Neural cell (in vitro differentiated cells): ENCODE measurements around the gene PCDHA1. TPM values are rescaled to one million over a fixed set of nuclear protein-coding genes. Genes with fewer than 3 reads are reported as not detected.
"Not testable (repeated sequence)": the region's sequence is repeated elsewhere in the genome, so short reads cannot be mapped to it uniquely, and the experiment has no call there.

Experiments
- H2AFZ ChIP-seq: fragments of 200-600, 300-800 bp; sonication (generic), shearing (Covaris generic); 2 replicates; pipeline ENCODE4 v1.6.0; 2014; ENCODE audit warnings: low read depth, mild to moderate bottlenecking, antibody characterized with exemption, low read length, moderate library complexity
- H3F3A ChIP-seq: fragments of 200-600 bp; shearing (Covaris generic); 2 replicates; pipeline ENCODE4 v1.6.1; 2016; ENCODE audit warnings: mild to moderate bottlenecking, moderate library complexity, mixed read lengths, antibody characterized with exemption, low read length; ENCODE audit not compliant: insufficient read depth, poor library complexity, severe bottlenecking
- H3K27ac ChIP-seq: fragments of 200-600, 300-800 bp; sonication (generic), shearing (Covaris generic); 2 replicates; pipeline ENCODE4 v1.5.1; 2014; ENCODE audit warnings: mild to moderate bottlenecking, low read length, moderate library complexity
- H3K27me3 ChIP-seq: fragments of 300-800, 200-600 bp; sonication (generic), shearing (Covaris generic); 2 replicates; pipeline ENCODE4 v1.6.0; 2014; ENCODE audit warnings: mild to moderate bottlenecking, low read depth, low read length, moderate library complexity; ENCODE audit not compliant: insufficient read depth
- H3K36me3 ChIP-seq: fragments of 300-800, 200-600 bp; sonication (generic), shearing (Covaris generic); 2 replicates; pipeline ENCODE4 v1.5.1; 2014; ENCODE audit warnings: mild to moderate bottlenecking, antibody characterized with exemption, low read length, moderate library complexity; ENCODE audit not compliant: insufficient read depth
- H3K4me2 ChIP-seq: fragments of 300-800, 200-600 bp; sonication (generic), shearing (Covaris generic); 2 replicates; pipeline ENCODE4 v1.6.0; 2014; ENCODE audit warnings: mild to moderate bottlenecking, low read length
- H3K4me3 ChIP-seq: fragments of 300-800, 200-600 bp; sonication (generic), shearing (Covaris generic); 2 replicates; pipeline ENCODE4 v1.5.1; 2014; ENCODE audit warnings: mild to moderate bottlenecking, low read length, moderate library complexity
- H3K79me2 ChIP-seq: fragments of 200-600 bp; shearing (Covaris generic); replicated peaks from 2 replicates; pipeline ENCODE4 v1.6.0; 2014; ENCODE audit warnings: mild to moderate bottlenecking, low read length, moderate library complexity; ENCODE audit not compliant: insufficient read depth
- H3K9ac ChIP-seq: fragments of 300-800, 200-600 bp; sonication (generic), shearing (Covaris generic); 2 replicates; pipeline ENCODE4 v1.6.1; 2016; ENCODE audit warnings: mild to moderate bottlenecking, low read length, mixed read lengths
- H3K9me2 ChIP-seq: fragments of 200-600 bp; shearing (Covaris generic); 2 replicates; pipeline ENCODE4 v1.6.1; 2016; ENCODE audit warnings: mild to moderate bottlenecking, low read length, mixed read lengths; ENCODE audit not compliant: insufficient read depth
- H3K9me3 ChIP-seq: fragments of 200-600, 300-800 bp; sonication (generic), shearing (Covaris generic); 2 replicates; pipeline ENCODE4 v1.6.1; 2016; ENCODE audit warnings: mild to moderate bottlenecking, mixed run types, low read length, moderate library complexity, mixed read lengths
- H4K20me1 ChIP-seq: fragments of 200-600 bp; shearing (Covaris generic); 2 replicates; pipeline ENCODE4 v1.6.1; 2016; ENCODE audit warnings: mild to moderate bottlenecking, mixed run types; ENCODE audit not compliant: insufficient read depth
- CTCF ChIP-seq: fragments of 450-650 bp; IDR thresholded peaks from 2 replicates; pipeline ENCODE4 v1.5.1; 2014; ENCODE audit warnings: antibody characterized with exemption, mild to moderate bottlenecking, moderate library complexity; ENCODE audit not compliant: poor library complexity, severe bottlenecking
- EP300 ChIP-seq: fragments of 450-650 bp; conservative IDR thresholded peaks from 2 replicates; pipeline ENCODE4 v1.6.1; 2014; ENCODE audit warnings: antibody characterized with exemption, mild to moderate bottlenecking, moderate library complexity; ENCODE audit not compliant: poor library complexity, severe bottlenecking
- MXI1 ChIP-seq: fragments of 450-650 bp; conservative IDR thresholded peaks from 2 replicates; pipeline ENCODE4 v1.6.1; 2014; ENCODE audit warnings: antibody characterized with exemption, mild to moderate bottlenecking; ENCODE audit not compliant: poor library complexity, severe bottlenecking
- RAD21 ChIP-seq: fragments of 450-650 bp; conservative IDR thresholded peaks from 2 replicates; pipeline ENCODE4 v1.6.1; 2014; ENCODE audit warnings: antibody characterized with exemption, mild to moderate bottlenecking, moderate library complexity
- SMC3 ChIP-seq: fragments of 450-650 bp; conservative IDR thresholded peaks from 2 replicates; pipeline ENCODE4 v1.6.1; 2014; ENCODE audit warnings: antibody characterized with exemption, mild to moderate bottlenecking, moderate library complexity; ENCODE audit not compliant: poor library complexity
- TAF1 ChIP-seq: IDR thresholded peaks from 2 replicates; pipeline ENCODE4 v1.6.1; 2012; ENCODE audit warnings: low read depth
- polyA plus RNA-seq: library from polyadenylated mRNA; depleted of rRNA; stranded (reverse); fragments of >200 nt; gene quantifications from 2 replicates; pipeline ENCODE4 v1.2.3, GENCODE V29; 2014

PCDHA1 gene
- polyA plus RNA-seq, 1 donor from 2014 or later = 0.28 TPM

GRCh38 chr5:140842798-140843733, 57.1 kb downstream of the PCDHA1 start:
- no peak for TF ChIP-seq TAF1
- Histone ChIP-seq H3K27ac (no peak overlapping the region), H3K9ac (no peak overlapping the region), H3K36me3 (peaks cover 11% of the 10 kb centered on the region), H3K4me3 (no peak overlapping the region), H4K20me1 (no peaks in the 10 kb centered on the region), H3K9me3 (peaks cover 7% of the 10 kb centered on the region), H3K4me2 (no peak overlapping the region), H3K27me3 (no peaks in the 10 kb centered on the region), H3F3A (no peaks in the 10 kb centered on the region), H3K79me2 (peaks cover 14% of the 10 kb centered on the region), H2AFZ (no peak overlapping the region), H3K9me2 (no peaks in the 10 kb centered on the region)

GRCh38 chr5:140848139-140849102, 62.5 kb downstream of the PCDHA1 start, which contains the start of gene PCDHA9:
TSS of gene PCDHA9 (plus strand) at chr5:140848382. CDS start at chr5:140848496, 114 bp downstream.
- not testable (repeated sequence) for H3K36me3 ChIP-seq, H3K4me3 ChIP-seq, H2AFZ ChIP-seq, H3K9me3 ChIP-seq, H4K20me1 ChIP-seq, H3K79me2 ChIP-seq, H3K4me2 ChIP-seq, H3K27me3 ChIP-seq, H3F3A ChIP-seq, H3K27ac ChIP-seq, H3K9ac ChIP-seq, H3K9me2 ChIP-seq

GRCh38 chr5:140849831-140850634, 64.1 kb downstream of the PCDHA1 start:
- H3K9ac ChIP-seq, H3K4me3 ChIP-seq, H4K20me1 ChIP-seq, H2AFZ ChIP-seq, H3K9me2 ChIP-seq, H3K79me2 ChIP-seq, H3K36me3 ChIP-seq, H3K9me3 ChIP-seq, H3F3A ChIP-seq, H3K4me2 ChIP-seq, H3K27me3 ChIP-seq, H3K27ac ChIP-seq: not testable (repeated sequence)

GRCh38 chr5:140855772-140856674, 70.1 kb downstream of the PCDHA1 start, which contains the start of gene PCDHA10:
TSS of gene PCDHA10 (plus strand) at chr5:140855897. CDS start at chr5:140856049, 152 bp downstream.
- peak within 1 kb of the TSS; percentile 55 for H3K4me3 ChIP-seq
- H4K20me1 ChIP-seq = no peaks in the 10 kb centered on the region
- H3K9ac ChIP-seq = peak within 1 kb of the TSS; percentile 45
- H3K36me3 ChIP-seq = peaks cover 11% of the 10 kb centered on the region
- peaks cover 15% of the 10 kb centered on the region for H3K9me3 ChIP-seq
- no peak within 1 kb of the TSS for H2AFZ ChIP-seq
- no peak within 1 kb of the TSS for H3K4me2 ChIP-seq
- no peaks in the 10 kb centered on the region for H3F3A ChIP-seq
- peak within 1 kb of the TSS; percentile 60 for H3K27ac ChIP-seq
- no peaks in the 10 kb centered on the region for H3K9me2 ChIP-seq
- no peaks in the 10 kb centered on the region for H3K27me3 ChIP-seq
- H3K79me2 ChIP-seq = peaks cover 3% of the 10 kb centered on the region
- TF ChIP-seq RAD21 (peak; percentile 51), MXI1 (no peak), TAF1 (no peak), SMC3 (peak; percentile 46), CTCF (no peak), EP300 (no peak)
